ENCODE results near the gene NENF. TPM values are rescaled to one million over a fixed set of nuclear protein-coding genes. Genes with fewer than 3 reads are reported as not detected.

Gene NENF
- total and polyA plus RNA-seq, 10 of the 15 experiments (the other 5 are each of a cell fraction or from before 2014, with no cell fraction given) = 5.1 to 83.4 (median 42.7) TPM

GRCh38 chr1:212388985-212389716, 43.6 kb upstream of the NENF start:
- no peak for FAIRE-seq
- ChIA-PET SMC1A (ENCODE audit: uncharacterized antibody, unreplicated experiment) (no interaction called here), POLR2A (no interaction called here), RAD21 (ENCODE audit: unreplicated experiment) (interaction anchor here (1.3 kb wide), 1 partner anchor 67 kb away, joined by 4 read pairs; no protein-coding TSS in a partner anchor), CTCF (interaction anchor here (2.5 kb wide), 1 partner anchor 67 kb away, joined by 10 read pairs; no protein-coding TSS in a partner anchor)
- Histone ChIP-seq H3K27ac (ENCODE audit: control insufficient read depth, insufficient read depth) (no peak overlapping the region), H3K36me3 (ENCODE audit: control insufficient read depth in 2 of 2, insufficient read depth in 2 of 2, low read length in 1 of 2) (peaks cover 11 to 25% of the 10 kb centered on the region in 2 experiments; a peak in 3 of 4 replicates), H4K20me1 (ENCODE audit: control insufficient read depth, insufficient read depth) (no peaks in the 10 kb centered on the region), H3K79me2 (ENCODE audit: control insufficient read depth, insufficient read depth, low read length) (no peaks in the 10 kb centered on the region; the same call in 1 of the 2 replicates), H3K9me3 (replicated peaks; ENCODE audit: control insufficient read depth, insufficient read depth, low read length) (peaks cover 2% of the 10 kb centered on the region; the same call in 2 of the 3 replicates), H2AFZ (ENCODE audit: control insufficient read depth, low read depth, low read length) (no peak overlapping the region), H3K9ac (ENCODE audit: control insufficient read depth, insufficient read depth, low read length) (no peak overlapping the region), H3K4me3 (no peak overlapping the region), H3K4me2 (ENCODE audit: control insufficient read depth, insufficient read depth) (no peak overlapping the region), H3K4me1 (ENCODE audit: control insufficient read depth, insufficient read depth, low read length) (no peaks in the 10 kb centered on the region), H3K27me3 (replicated peaks in 1 of 2; ENCODE audit: control insufficient read depth in 2 of 2, insufficient read depth in 2 of 2, low read length in 1 of 2) (no peaks in the 10 kb centered on the region)
- no TSS peak for BruUV-seq (replicated peaks)
- no peak for DNase-seq (ENCODE audit: low read depth, low spot score)
- 100% methylated on average over 1 of the region's 1 CpG for WGBS (ENCODE audit: insufficient coverage, insufficient replicate concordance, low lambda C conversion rate, missing lambda C conversion rate)
- no peak for ATAC-seq
- intact Hi-C loops (cut with micrococcal nuclease; ENCODE audit: unreplicated experiment) = no loop called here
- in situ Hi-C loops (cut with MboI) = no loop called here
- TF ChIP-seq JUNB (IDR thresholded peaks at IDR 0.05) = no peak
- no peak for TF ChIP-seq KDM1A (IDR thresholded peaks at IDR 0.05; ENCODE audit: borderline replicate concordance)
- no peak for TF ChIP-seq PAX8 (IDR thresholded peaks at IDR 0.05)
- TF ChIP-seq MXI1 (IDR thresholded peaks at IDR 0.05; ENCODE audit: low read depth, low read length) = no peak
- TF ChIP-seq FOXK2 (IDR thresholded peaks at IDR 0.05) = no peak
- no peak for TF ChIP-seq IKZF1 (conservative IDR thresholded peaks at IDR 0.05)
- no peak for TF ChIP-seq USF2 (IDR thresholded peaks at IDR 0.05; ENCODE audit: borderline replicate concordance, low read depth, low read length)
- TF ChIP-seq NFYB (IDR thresholded peaks at IDR 0.05; ENCODE audit: insufficient read depth, low read depth, low read length) = no peak
- TF ChIP-seq NR2C2 (IDR thresholded peaks at IDR 0.05; ENCODE audit: borderline replicate concordance, control insufficient read depth, insufficient read length, low read depth) = no peak
- TF ChIP-seq MYB (IDR thresholded peaks at IDR 0.05; ENCODE audit: borderline replicate concordance, low read depth, low read length) = no peak
- TF ChIP-seq, protein P1, sequence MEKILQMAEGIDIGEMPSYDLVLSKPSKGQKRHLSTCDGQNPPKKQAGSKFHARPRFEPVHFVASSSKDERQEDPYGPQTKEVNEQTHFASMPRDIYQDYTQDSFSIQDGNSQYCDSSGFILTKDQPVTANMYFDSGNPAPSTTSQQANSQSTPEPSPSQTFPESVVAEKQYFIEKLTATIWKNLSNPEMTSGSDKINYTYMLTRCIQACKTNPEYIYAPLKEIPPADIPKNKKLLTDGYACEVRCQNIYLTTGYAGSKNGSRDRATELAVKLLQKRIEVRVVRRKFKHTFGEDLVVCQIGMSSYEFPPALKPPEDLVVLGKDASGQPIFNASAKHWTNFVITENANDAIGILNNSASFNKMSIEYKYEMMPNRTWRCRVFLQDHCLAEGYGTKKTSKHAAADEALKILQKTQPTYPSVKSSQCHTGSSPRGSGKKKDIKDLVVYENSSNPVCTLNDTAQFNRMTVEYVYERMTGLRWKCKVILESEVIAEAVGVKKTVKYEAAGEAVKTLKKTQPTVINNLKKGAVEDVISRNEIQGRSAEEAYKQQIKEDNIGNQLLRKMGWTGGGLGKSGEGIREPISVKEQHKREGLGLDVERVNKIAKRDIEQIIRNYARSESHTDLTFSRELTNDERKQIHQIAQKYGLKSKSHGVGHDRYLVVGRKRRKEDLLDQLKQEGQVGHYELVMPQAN (conservative IDR thresholded peaks at IDR 0.05) = no peak
- TF ChIP-seq GABPA (IDR thresholded peaks at IDR 0.05; ENCODE audit: low read depth) = no peak
- no peak for TF ChIP-seq HCFC1 (IDR thresholded peaks at IDR 0.05; ENCODE audit: low read length)
- TF ChIP-seq ZBTB11 (CRISPR knock-in tag; IDR thresholded peaks at IDR 0.05) = no peak
- TF ChIP-seq MAX (IDR thresholded peaks at IDR 0.05; ENCODE audit: low read depth, low read length) = no peak
- no peak for TF ChIP-seq TCF12 (IDR thresholded peaks at IDR 0.05; ENCODE audit: low read depth, low read length)
- TF ChIP-seq BMI1 (IDR thresholded peaks at IDR 0.05; ENCODE audit: borderline replicate concordance) = no peak

All from GM12878 (cell line).